GM12891 (cell line): Measurements from ENCODE around the gene RBBP4.

ENCODE experiments used
- POLR2A ChIP-seq: IDR thresholded peaks from 2 replicates; pipeline ENCODE4 v1.6.1; 2011; ENCODE audit warnings: low read depth, low read length, control low read depth
- POLR2AphosphoS5 ChIP-seq: IDR thresholded peaks from 2 replicates; pipeline ENCODE4 v1.6.1; 2011; ENCODE audit warnings: low read depth, low read length, control low read depth
- TAF1 ChIP-seq: IDR thresholded peaks from 2 replicates; pipeline ENCODE4 v1.6.1; 2011; ENCODE audit warnings: low read depth, low read length, control low read depth

DNA sequence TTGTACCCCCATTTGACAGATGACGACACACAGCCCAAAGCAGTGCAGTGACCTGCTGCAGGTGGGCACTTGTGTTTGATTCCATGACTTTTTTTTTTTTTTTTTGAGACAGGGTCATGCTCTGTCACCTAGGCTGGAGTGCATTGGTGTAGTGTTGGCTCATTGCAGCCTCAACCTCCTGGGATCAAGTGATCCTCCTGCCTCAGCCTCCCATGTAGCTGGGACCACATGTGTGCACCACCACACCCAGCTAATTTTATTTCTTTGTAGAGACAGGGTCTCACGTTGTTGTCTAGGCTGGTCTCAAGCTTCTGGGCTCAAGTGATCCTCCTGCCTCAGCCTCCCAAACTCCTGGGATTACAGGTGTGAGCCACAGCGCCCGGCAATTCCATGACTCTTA lies 66.5 kb downstream of the RBBP4 start:
- TF ChIP-seq TAF1 (no peak), POLR2AphosphoS5 (no peak), POLR2A (no peak)
